Sciatic nerve (tissue), 2 donors: ENCODE measurements around the gene RCAN3. TPM values are rescaled to one million over a fixed set of nuclear protein-coding genes. Genes with fewer than 3 reads are reported as not detected.
A peak's percentile ranks its signal among the peaks of the same experiment; 100 is the strongest.
"Not testable (repeated sequence)": the region's sequence is repeated elsewhere in the genome, so short reads cannot be mapped to it uniquely, and the experiment has no call there.

Experiments
- ATAC-seq: fragments of 200-7000 bp; cut with Tn5 transposase; one replicate; pipeline ENCODE4 v1.9.1; 2020; ENCODE audit warnings: mild to moderate bottlenecking, moderate library complexity
- DNase-seq: peaks from one replicate; pipeline ENCODE4 v3.0.0-alpha.2; 2020; ENCODE audit warnings: low spot score
- intact Hi-C: fragments of 100-400 bp; cut with DNase I; formaldehyde crosslinking; loops from one replicate; pipeline ENCODE4 v1.14.2; 2022
- total RNA-seq: library from RNA; stranded (reverse); fragmentation: NEBNext Ultra II Directional; extraction: Animal tissue kit (Norgen Biotek cat#: 25700); gene quantifications from one replicate; pipeline ENCODE4 v1.2.1, GENCODE V29; 2021
- donor health status: DM: no; HTN: no; CAD: no.
- donor health status: DM: no; HTN: no; CAD: no.

RCAN3 gene
- total RNA-seq, 1 donor from 2014 or later = 14.0 TPM

DNA sequence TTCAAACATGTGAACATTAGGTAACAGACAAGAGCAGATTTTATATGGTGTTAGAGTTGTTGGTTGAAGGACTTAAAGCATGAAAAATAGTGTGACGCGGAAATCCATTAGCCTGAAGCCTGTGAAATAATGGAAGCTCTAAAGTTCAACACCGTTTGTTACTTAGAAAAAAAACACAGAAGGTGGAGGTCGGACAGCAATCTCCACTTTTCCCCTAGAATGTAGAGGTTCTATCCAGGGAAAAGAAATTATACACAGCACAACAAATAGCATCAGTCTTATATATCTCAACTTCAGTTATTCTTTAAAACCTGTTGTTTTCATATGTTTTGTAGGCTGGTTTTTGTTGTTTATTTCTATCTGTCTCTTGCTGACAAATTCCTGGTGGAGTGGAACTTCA lies 1.9 kb downstream of the RCAN3 start:
- DNase-seq = no peak
- intact Hi-C loops = no loop called here
- no peak for ATAC-seq

- intact Hi-C loops = no loop called here
- no peak for DNase-seq
- ATAC-seq = no peak
Measured at GRCh38 chr1:24505816-24506215, 3.2 kb downstream of the RCAN3 start.

GRCh38 chr1:24506691-24507381 lies 4.2 kb downstream of the RCAN3 start:
- intact Hi-C loops = no loop called here
- DNase-seq (no peak), ATAC-seq (no peak)

DNA sequence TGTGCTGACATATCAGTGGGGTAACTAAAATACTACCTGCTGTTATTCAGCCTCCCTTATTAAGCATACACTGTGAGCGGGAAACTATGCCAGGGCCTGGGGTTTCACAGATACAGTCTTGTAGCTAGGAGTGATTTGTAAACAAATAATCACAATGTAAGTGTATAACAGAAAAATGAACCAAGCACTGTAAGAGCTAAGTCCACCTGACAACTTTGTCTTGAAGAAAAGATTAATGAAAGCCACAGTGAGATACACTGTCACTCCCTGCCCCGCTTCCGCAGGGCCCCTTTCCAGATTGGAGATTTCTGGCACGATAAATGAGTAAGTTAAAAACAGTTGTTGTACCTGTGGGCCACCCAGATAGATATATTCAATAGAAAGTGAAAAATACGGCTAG lies 4.8 kb downstream of the RCAN3 start:
- no peak for ATAC-seq
- DNase-seq = no peak
- intact Hi-C loops = no loop called here

- DNase-seq (no peak), ATAC-seq (no peak)
- intact Hi-C loops = no loop called here
Measured at GRCh38 chr1:24508911-24509310, 6.3 kb downstream of the RCAN3 start.

DNA sequence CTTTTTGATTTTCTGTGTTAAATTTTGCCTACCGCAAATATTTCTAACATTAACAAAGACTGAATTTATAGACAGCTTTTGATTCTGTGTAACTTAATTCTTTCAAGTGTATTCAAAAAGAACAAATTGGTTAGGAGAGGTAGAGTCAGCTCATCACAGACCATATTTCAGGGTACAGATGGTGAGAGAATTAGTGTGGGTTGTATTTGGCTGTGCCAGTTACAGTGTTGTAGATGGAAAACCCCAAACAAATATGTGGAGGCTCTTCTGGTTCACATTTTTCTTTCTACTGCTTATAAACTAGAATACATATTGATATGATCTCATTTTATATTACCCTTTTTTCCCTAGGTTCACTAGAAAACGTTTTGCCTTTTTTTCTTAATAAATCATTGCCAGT lies 11.1 kb downstream of the RCAN3 start:
- no peak for DNase-seq
- intact Hi-C loops = no loop called here
- no peak for ATAC-seq

DNA sequence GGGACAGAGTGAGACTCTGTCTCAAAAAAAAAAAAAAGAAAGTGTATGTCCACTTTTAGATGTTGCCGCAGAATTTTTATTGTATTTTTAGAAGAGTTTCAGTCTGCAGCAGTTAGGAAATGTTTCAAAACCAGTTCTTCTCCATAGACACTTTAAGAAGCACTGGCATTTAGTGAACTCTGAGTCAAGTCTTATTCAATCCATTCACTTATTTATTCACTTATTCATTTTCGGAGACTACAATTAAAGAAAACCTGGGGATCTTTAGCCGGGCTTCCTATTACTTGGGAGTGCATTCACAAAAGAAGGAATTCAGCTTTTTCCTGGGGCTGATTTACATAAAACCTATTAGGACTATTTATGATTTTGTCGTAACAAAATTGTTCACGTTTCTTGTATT lies 12.3 kb downstream of the RCAN3 start:
- intact Hi-C loops = no loop called here
- ATAC-seq = no peak
- DNase-seq = no peak

- DNase-seq, intact Hi-C loops, ATAC-seq: not testable (repeated sequence)
Measured at GRCh38 chr1:24515671-24516209, 13.1 kb downstream of the RCAN3 start.

- ATAC-seq (no peak), DNase-seq (no peak)
- intact Hi-C loops = no loop called here
Measured at GRCh38 chr1:24516506-24516905, 13.9 kb downstream of the RCAN3 start.

- DNase-seq (no peak), ATAC-seq (no peak)
- intact Hi-C loops = no loop called here
Measured at GRCh38 chr1:24517898-24518297, 15.3 kb downstream of the RCAN3 start.

DNA sequence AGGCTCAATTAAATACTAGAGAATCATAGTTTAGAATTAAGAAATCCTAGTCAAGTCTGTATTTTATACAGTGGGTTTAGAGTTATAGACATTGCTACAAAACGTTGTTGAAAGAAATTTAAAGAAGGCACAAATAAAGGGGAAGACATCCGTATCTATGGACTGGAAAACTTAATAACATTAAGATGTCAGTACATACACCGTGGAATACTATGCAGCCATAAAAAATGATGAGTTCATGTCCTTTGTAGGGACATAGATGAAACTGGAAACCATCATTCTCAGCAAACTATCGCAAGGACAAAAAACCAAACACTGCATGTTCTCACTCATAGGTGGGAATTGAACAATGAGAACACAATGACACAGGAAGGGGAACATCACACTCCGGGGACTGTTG lies 17.6 kb downstream of the RCAN3 start:
- DNase-seq, intact Hi-C loops, ATAC-seq: not testable (repeated sequence)

- DNase-seq = no peak
- intact Hi-C loops = no loop called here
- ATAC-seq = no peak
Measured at GRCh38 chr1:24525606-24526005, 23.0 kb downstream of the RCAN3 start.

GRCh38 chr1:24526045-24526444 lies 23.4 kb downstream of the RCAN3 start:
- intact Hi-C loops = no loop called here
- no peak for DNase-seq
- no peak for ATAC-seq

DNA sequence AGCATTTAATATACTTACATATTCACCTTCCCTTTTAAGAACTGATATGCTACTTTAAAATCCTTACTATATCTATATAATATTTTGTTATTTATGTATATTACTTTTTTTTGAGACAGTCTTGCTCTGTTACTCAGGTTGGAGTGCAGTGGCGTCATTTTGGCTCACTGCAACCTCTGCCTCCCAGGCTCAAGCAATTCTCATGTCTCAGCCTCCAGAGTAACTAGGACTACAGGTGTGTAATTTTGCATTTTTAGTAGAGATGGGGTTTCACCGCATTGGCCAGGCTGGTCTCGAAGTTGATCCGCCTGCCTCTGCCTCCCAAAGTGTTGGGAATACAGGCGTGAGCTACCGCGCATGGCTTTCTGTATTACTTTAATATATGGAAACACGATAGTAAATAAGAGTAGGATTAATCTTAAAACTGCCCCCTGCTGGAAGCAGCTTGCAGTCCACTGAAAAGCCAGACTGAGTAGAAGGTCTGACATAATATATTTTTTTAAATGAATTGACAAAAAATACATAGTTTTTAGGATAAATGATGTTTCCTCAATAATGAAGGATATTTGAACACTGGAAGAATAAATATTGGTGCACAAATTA lies 24.4 kb downstream of the RCAN3 start:
- DNase-seq = no peak
- no peak for ATAC-seq
- intact Hi-C loops = no loop called here

DNA sequence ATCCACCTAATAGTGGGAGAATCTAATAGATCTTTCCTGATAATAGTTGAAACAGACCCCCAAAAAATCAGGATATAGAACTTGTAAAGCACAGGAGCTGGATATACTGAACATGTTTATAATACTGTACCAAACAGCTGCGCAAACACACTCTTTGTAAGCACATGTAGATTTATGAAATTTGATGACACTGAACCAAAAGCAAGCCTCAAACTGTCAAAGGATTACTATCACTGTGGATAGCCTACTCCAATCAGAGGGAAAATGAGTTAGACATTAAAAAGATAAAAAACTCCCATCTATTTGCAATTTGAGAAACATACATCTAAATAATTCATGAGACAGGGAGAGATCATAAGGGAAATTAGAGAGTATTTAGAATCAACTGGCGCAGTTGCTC lies 26.1 kb downstream of the RCAN3 start:
- intact Hi-C loops = no loop called here
- DNase-seq (no peak), ATAC-seq (no peak)

DNA sequence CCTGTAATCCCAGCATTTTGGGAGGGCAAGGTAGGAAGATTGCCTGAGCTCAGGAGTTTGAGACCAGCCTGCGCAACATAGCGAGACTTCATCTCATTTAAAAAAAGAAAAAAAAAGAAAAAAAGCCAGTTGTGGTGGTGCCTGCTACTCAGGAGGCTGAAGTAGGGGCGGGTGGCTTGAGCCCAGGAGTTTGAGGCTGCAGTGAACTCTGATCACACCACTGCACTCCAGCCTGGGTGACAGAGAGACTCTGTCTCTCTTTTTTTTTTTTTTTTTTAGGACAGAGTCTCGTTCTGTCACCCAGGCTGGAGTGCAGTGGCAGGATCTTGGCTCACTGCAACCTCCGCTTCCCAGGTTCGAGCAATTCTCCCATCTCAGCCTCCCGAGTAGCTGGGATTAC lies 26.7 kb downstream of the RCAN3 start:
- intact Hi-C loops, DNase-seq, ATAC-seq: not testable (repeated sequence)

DNA sequence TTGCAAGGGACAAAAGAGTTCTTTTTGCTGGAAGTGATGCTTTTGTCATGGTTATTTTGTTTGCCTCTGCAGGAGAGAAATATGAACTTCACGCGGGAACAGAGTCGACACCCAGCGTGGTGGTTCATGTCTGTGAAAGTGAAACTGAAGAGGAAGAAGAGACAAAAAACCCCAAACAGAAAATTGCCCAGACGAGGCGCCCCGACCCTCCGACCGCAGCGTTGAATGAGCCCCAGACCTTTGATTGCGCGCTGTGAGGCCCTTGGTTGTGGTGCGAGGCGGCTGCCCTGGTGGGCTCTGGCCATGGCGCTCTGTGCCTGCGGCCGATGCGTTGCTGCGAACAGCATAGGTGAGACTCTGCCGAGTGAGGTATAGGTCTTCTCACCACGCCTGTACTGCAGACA lies 32.4 kb downstream of the RCAN3 start:
- intact Hi-C loops = no loop called here
- ATAC-seq (no peak), DNase-seq (no peak)

- DNase-seq = no peak
- intact Hi-C loops = no loop called here
- ATAC-seq = no peak
Measured at GRCh38 chr1:24535778-24536177, 33.1 kb downstream of the RCAN3 start.

DNA sequence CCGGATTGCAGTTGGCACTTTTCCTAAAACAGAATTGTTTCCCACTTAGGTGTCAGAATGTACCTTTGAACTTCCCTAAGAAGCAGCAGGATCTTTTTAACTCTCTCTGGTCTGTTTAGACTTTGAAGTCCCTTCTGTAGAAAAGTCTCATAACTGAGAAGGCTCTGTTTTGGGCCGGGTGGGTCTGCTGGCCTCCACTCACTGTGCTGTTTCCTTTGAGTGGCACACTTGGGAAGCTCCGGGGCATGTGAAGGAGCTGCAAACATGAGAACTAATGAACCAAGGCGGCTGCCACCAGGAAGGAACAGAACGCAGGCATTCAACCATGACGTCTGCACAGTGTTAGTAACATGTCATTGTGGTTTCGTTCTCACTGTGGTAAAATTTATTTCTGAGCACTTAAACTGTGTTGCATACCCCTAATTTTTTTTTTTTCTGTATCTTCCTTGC lies 33.8 kb downstream of the RCAN3 start:
- ATAC-seq (peak; percentile 59), DNase-seq (no peak)
- intact Hi-C loops = no loop called here

DNA sequence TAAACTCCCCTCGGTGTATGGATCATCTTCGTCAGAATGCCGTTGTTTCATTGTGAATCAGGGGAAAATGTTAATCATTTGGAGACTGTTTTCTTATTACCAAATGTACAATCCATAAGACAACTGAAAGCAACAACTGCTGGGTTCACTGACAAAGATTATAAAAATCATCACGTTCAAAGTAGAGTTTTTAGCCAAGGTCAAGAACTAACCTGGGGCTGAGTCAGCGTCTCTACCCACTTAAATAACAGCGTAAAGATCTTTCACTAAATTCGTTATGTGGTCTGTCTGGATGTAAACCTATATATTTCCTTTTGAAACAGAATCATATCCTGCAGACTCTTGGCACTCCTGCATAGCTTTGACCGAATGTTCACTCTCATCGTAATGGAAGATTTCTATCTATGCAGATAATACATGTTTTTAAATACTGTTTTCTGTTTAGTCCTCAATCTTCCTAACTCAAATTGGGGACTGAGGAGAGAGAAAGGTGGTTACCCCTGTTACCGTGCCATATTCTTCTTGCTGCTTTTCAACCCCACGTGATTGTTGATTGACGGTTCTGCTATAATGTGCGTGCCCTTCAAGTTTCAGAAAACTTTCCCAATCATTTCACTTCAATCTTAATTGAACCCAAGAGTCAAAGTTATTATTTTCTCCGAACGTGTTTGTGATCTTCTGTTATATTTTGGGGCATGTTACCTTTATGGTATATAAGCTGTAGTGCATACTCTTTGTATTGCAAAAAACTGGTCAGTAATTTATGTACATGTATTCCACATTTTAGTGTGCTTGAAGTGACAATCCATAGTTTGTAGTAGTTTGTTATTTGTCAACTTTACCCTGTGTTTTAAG lies 37.6 kb downstream of the RCAN3 start:
- no peak for ATAC-seq
- DNase-seq = no peak
- intact Hi-C loops = no loop called here
